Inferior parietal cortex (tissue), 1 donor: Measurements from ENCODE around the gene HCFC1.

ENCODE experiments used
- DNase-seq: peaks from one replicate; pipeline ENCODE4 v3.0.0-alpha.2; 2016; ENCODE audit errors: extremely low spot score

Gene HCFC1

DNA sequence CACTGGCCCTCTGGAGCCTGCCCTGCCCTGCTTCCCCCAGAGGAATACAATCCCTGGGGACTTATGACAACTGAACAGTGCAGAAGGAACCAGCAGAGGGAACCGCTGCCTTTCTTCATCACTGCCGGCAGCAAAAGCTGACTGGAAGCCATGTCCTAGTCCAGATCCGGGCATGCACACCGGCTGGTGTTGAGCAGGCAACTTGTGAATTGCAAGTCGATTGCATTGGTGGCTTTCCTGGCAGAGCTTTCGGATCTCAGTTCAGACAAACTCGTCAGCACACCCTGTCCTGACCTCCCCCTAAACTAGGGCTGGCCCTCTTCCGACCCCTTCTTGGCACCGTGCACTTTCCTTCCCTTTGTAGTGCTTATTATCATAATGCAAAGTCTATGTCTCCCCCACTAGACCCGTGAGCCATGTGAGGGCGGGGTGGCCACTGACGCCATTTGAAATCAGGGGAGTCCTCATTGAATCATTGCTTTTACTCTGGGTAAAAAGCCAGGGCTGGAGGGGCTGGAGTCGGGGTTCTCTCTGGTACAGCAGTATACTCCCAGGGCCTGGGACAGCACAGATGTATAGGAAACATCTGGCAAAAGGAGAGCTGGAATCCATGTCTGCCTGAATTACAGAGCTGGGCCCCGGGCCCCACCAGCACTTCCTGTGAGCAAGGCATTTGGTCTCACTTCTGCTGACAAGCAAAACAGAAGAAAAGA lies 47.3 kb downstream of the HCFC1 start:
- DNase-seq = no peak

GRCh38 chrX:153922932-153923857 lies 48.4 kb downstream of the HCFC1 start:
- DNase-seq = no peak

DNA sequence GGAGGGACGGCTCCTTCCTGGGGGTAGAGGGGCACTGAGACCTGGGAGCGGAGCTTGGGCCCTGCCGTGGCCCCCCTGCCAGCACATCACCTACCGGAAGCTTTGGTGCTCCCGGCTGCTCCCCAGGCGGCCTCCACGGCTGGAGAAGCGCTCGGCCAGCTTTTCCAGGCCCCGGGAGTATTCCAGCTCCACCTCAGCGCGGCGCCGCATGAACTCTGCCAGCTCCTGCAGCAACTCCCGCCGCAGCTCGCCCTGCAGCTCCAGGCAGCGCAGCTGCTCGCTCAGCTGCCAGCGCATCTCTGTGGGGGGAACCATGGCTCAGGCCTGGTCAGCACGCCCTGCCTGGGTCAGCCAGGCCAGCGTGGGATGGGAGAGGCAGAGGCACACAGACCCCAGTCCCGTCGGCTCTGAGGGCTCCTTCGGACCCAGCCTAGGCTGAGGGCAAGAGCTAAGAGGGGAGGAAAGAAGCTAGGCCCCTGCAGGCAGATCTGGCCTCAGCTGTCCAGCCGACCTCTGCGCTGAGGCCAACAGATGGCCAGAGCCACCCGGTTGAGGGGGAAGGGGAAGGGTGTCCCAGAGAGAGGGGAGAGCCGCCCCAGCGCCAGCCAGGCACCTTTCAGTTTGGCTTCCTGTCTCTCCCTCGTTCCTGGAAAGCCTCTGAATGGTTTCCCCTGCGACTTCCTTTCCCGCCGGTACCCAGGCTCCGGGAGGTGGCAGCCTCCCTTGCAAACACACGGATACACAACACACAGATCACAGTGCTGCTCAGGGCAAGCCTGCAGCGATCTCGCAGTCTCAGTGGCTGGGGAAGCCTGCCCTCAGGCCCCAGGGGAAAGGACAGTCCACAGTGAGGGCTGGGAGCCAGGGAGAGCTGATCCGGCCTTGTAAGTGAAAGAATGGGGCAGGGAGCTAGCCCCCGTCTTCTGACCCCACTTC lies 49.8 kb downstream of the HCFC1 start:
- no peak for DNase-seq

DNA sequence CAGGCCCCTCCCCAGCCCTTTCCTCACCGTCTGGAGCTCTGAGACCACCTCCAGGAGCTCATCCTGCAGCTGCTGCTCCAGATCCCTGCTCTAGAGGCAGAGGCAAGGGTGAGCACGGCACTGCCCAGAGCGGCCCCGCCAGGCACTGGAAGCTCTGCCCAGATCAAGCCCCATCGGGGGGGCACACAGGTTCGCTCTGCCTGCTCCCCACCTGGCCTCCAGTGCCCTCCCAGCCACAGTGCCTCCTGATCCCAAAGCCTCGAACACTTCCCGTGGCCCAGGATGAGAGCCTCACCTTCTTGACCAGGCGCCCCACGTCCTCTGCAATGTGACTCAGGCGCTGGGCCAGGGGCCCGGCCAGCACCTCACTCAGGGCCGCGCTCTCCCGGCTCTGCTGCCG lies 50.5 kb downstream of the HCFC1 start:
- no peak for DNase-seq

- no peak for DNase-seq
Measured at GRCh38 chrX:153920546-153920945, 51.1 kb downstream of the HCFC1 start.

GRCh38 chrX:153919281-153919680 lies 52.3 kb downstream of the HCFC1 start:
- DNase-seq = no peak

- DNase-seq = no peak
Measured at GRCh38 chrX:153917869-153918268, 53.7 kb downstream of the HCFC1 start.

GRCh38 chrX:153913701-153914100 lies 57.9 kb downstream of the HCFC1 start:
- DNase-seq = no peak

- DNase-seq = no peak
Measured at GRCh38 chrX:153913211-153913610, 58.4 kb downstream of the HCFC1 start.

- no peak for DNase-seq
Measured at GRCh38 chrX:153911798-153912197, 59.8 kb downstream of the HCFC1 start.

DNA sequence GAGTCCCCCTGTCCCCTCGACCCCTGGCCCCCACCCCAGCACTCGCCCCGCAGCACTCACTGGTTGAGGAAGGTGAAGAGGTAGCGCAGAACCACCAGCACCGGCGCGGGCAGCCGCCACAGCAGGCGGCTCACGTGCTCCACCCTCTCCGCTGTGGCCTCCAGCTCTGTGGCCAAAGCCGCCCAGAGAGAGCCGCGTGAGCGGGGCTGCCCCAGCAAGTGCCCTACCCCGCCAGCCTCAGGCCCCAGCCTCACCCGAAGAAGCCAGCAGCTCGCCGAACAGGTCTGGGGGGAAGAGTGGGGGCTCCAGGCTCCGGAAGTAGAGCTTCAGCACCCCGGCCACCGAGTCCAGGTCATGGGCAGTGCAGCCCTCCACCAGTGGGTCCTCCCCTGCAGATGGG lies 61.2 kb downstream of the HCFC1 start:
- no peak for DNase-seq

GRCh38 chrX:153909980-153910360 lies 61.6 kb downstream of the HCFC1 start:
- DNase-seq = no peak

GRCh38 chrX:153909024-153909979 lies 62.3 kb downstream of the HCFC1 start:
- no peak for DNase-seq

- no peak for DNase-seq
Measured at GRCh38 chrX:153908219-153908860, 63.3 kb downstream of the HCFC1 start.

DNA sequence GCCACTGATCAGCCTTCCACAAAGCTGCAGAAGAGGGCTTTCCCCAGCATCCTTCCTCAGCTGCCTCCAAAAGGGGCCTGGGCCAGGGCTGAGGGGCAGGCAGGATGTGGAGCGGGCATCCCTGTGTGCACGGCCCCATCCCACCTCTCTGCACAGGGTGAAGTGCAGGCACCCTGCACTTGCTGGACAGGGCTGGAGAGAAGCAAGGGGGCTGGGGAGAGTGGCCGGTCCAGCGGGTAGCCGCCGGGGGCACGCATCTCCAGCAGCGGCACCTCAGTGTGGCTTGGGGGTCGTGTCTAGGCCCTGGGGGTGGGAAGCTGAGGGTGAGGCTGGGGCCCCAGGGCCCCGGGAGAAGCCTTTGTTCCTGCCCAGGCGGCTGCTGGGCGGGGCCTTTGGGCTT lies 64.2 kb downstream of the HCFC1 start:
- no peak for DNase-seq

- no peak for DNase-seq
Measured at GRCh38 chrX:153906126-153906917, 65.3 kb downstream of the HCFC1 start.

GRCh38 chrX:153905481-153906095 lies 66.0 kb downstream of the HCFC1 start:
- DNase-seq = no peak

DNA sequence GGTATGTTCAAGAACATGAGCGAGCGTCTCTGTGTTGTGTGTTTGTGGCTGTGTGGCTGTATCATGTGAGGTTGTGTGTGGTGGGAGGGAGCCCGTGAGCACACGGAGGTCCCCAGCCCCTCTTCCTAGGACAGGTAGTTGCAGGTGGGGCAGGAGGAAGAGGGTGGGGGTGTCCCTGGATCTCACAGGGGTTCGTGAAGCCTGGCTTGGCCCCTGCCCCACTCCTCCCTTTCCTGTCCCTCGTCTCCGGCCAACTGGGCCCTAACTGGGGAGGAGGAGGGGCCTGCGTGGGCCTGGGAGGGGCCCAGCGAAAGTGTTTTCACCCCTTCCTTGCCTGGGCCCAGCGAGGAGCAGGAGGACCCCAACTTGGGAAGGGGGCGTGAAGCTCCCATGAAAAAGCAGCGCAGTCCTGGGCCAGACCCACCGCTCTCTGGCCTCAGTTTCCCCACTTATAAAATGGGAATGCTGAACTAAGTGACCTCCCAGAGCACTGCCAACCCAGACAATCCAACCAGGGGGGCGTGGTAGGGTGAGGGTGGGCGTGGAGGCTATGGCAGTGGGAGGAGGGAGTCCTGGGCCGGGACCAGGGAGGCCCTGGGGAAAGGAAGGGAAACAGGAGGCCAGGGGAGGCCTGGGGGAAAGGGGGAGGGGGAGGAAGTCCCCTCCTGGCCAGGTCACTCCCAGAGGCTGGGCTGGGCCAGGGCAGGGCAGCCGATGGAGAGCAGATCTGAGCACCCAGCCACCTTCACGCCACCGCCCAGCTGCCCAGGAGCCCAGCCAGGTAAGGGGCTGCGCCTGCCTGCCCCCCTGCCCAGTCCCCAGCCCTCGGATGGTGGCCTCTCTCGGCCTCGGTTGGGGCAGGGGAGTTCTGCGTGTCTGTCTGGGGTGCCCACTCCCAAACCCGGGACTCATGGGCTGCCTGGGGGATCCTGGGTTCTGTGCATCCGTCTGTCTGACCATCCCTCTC lies 67.3 kb downstream of the HCFC1 start, which contains the start of gene AVPR2:
TSS of gene AVPR2 (plus strand) at position 683 of the 967 bp plus-strand sequence. CDS start 473 bp downstream, outside the sequence.
- no peak for DNase-seq
